Measurements from ENCODE around the gene PDGFA.
A peak's percentile ranks its signal among the peaks of the same experiment; 100 is the strongest.

Gene PDGFA

DNA sequence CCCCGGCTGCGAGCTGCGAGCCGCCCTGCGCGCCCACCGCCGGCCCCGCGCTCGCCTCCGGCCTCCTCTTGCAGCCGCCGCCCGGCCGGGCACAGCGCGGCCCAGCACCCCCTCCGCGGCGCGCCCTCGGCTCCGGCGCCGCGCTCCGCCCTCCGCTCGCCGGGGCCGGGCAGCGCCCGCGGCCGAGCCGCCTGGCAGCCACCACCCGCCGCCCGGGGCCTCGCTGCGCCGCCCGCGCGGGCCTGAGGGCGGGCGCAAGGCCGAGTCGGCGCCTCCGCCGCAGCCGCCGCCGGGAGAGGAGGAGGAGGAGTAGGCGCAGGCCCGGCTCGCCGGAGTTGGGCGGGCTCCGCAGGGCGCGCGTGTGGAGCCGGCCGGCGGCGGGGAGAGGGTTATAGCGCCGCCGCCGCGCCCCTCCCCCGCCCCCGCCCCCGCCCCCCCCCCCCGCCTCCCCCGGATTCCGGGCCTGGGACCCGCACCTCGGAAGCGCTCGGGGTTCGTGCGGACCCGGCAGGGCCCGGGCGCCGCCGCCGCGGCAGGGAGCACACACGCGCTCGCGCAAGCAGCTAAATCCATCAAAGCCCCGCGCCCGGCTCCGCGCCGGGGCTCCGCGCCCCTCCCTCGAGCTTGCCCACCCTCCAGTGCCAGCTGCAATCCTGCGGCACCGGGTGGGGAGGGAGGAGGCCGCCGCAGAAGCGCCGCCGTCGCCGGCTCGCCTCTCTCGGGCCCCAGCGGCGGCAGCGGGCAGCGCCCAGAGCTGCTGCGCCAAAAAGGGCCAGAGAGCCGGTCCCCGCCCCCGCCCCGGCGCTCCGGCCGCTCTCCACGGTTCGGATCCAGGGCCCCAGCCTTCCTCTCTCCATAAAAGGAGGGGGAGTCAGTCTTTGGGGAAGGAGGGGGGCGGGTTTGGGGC is at the start of gene PDGFA:
Gene PDGFA (minus strand): TSS at position 363 of the 907 bp plus-strand sequence. CDS start 845 bp downstream, outside the sequence.
- DNase-seq (peak; percentile 84), ATAC-seq (ENCODE audit: insufficient read depth, low read depth) (peak; percentile 57)
- H3K4me3 ChIP-seq (ENCODE audit: low read depth in 1 of 2, low read length in 2 of 2): peak within 1 kb of the TSS; percentile 98 to 100
- no peaks in the 10 kb centered on the region for H3K9me3 ChIP-seq (ENCODE audit: insufficient read depth, low read length, severe bottlenecking)
- TF ChIP-seq EZH2 (IDR thresholded peaks at IDR 0.05; ENCODE audit: borderline replicate concordance, low read depth, low read length, severe bottlenecking): no peak
- TF ChIP-seq, protein P1, sequence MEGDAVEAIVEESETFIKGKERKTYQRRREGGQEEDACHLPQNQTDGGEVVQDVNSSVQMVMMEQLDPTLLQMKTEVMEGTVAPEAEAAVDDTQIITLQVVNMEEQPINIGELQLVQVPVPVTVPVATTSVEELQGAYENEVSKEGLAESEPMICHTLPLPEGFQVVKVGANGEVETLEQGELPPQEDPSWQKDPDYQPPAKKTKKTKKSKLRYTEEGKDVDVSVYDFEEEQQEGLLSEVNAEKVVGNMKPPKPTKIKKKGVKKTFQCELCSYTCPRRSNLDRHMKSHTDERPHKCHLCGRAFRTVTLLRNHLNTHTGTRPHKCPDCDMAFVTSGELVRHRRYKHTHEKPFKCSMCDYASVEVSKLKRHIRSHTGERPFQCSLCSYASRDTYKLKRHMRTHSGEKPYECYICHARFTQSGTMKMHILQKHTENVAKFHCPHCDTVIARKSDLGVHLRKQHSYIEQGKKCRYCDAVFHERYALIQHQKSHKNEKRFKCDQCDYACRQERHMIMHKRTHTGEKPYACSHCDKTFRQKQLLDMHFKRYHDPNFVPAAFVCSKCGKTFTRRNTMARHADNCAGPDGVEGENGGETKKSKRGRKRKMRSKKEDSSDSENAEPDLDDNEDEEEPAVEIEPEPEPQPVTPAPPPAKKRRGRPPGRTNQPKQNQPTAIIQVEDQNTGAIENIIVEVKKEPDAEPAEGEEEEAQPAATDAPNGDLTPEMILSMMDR (IDR thresholded peaks at IDR 0.05; ENCODE audit: borderline replicate concordance, extremely low read depth, low read length, poor library complexity, severe bottlenecking): peak; percentile 33
- peaks cover 41% of the 10 kb centered on the region for H4K20me1 ChIP-seq (ENCODE audit: insufficient read depth, low read length)
- peaks cover 6% of the 10 kb centered on the region for H3K36me3 ChIP-seq (ENCODE audit: insufficient read depth, low read length)
- peaks cover 54% of the 10 kb centered on the region for H3K4me1 ChIP-seq (ENCODE audit: insufficient read depth, low read length)
- peaks cover 21% of the 10 kb centered on the region for H3K27me3 ChIP-seq (ENCODE audit: insufficient read depth, low read length, poor library complexity)
- H3K27ac ChIP-seq (ENCODE audit: low read length): peak within 1 kb of the TSS; percentile 82
- peak within 1 kb of the TSS; percentile 95 for H3K4me2 ChIP-seq (ENCODE audit: insufficient read depth, low read length)
- H3K9ac ChIP-seq (ENCODE audit: low read depth, low read length): peak within 1 kb of the TSS; percentile 92
- peaks cover 44% of the 10 kb centered on the region for H3K79me2 ChIP-seq (ENCODE audit: insufficient read depth, low read length)
- peak within 1 kb of the TSS; percentile 76 for H2AFZ ChIP-seq (ENCODE audit: low read depth, low read length)

DNA sequence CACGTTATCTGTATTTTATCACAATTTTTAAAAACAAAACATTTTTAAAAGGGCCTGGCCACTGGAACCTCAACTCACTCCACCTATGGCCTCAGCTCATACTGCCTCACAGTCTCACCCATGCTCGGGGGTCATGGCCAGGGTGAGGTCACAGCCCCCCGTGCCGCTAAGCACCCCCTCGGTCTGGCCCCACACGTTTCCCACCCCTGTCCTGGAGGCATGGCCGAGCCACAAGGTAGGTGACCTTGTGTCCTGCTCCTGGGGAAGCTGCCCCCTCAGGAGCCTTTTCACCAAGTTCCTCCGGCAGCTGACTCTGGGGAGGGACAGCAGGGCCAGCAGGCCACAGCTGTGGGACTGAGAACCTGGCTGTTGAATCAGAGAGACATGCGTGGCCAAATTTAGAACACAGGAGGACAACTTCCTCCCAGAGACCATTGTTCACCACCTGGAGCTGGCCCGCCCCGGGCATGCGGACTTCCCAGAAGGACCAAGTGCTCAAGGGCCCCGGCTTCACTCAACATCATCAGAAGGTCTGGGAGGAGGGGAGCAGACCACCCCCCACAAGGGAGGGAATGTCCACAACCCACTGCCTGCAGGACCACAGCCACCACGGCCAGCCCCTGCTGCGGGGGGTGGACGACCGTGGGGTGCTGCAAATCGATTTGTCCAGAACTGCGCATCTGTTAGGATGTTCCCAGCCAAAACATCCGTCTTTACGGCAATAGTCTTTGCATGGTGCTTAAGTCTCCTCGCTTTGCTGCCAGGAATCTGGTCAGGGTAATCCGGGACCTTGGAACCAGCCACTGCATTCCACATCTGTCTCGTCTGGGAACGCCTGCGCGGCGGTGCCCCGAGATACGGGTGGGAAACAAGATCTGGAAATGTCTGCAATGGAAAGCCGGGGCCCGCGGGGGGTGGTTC is 48.6 kb upstream of the PDGFA start:
- no peak overlapping the region for H3K4me3 ChIP-seq (ENCODE audit: low read depth in 1 of 2, low read length in 2 of 2)
- no peak overlapping the region for H3K9ac ChIP-seq (ENCODE audit: low read depth, low read length)
- H3K9me3 ChIP-seq (ENCODE audit: insufficient read depth, low read length, severe bottlenecking): no peaks in the 10 kb centered on the region
- peaks cover 39% of the 10 kb centered on the region for H3K36me3 ChIP-seq (ENCODE audit: insufficient read depth, low read length)
- H2AFZ ChIP-seq (ENCODE audit: low read depth, low read length): no peak overlapping the region
- H3K27me3 ChIP-seq (ENCODE audit: insufficient read depth, low read length, poor library complexity): no peaks in the 10 kb centered on the region
- DNase-seq (no peak), ATAC-seq (ENCODE audit: insufficient read depth, low read depth) (no peak)
- peaks cover 17% of the 10 kb centered on the region for H4K20me1 ChIP-seq (ENCODE audit: insufficient read depth, low read length)
- no peak overlapping the region for H3K4me2 ChIP-seq (ENCODE audit: insufficient read depth, low read length)
- no peaks in the 10 kb centered on the region for H3K4me1 ChIP-seq (ENCODE audit: insufficient read depth, low read length)
- no peak for TF ChIP-seq EZH2 (IDR thresholded peaks at IDR 0.05; ENCODE audit: borderline replicate concordance, low read depth, low read length, severe bottlenecking)
- TF ChIP-seq, protein P1 (IDR thresholded peaks at IDR 0.05; ENCODE audit: borderline replicate concordance, extremely low read depth, low read length, poor library complexity, severe bottlenecking): no peak
- no peak overlapping the region for H3K27ac ChIP-seq (ENCODE audit: low read length)
- peaks cover 8% of the 10 kb centered on the region for H3K79me2 ChIP-seq (ENCODE audit: insufficient read depth, low read length)

DNA sequence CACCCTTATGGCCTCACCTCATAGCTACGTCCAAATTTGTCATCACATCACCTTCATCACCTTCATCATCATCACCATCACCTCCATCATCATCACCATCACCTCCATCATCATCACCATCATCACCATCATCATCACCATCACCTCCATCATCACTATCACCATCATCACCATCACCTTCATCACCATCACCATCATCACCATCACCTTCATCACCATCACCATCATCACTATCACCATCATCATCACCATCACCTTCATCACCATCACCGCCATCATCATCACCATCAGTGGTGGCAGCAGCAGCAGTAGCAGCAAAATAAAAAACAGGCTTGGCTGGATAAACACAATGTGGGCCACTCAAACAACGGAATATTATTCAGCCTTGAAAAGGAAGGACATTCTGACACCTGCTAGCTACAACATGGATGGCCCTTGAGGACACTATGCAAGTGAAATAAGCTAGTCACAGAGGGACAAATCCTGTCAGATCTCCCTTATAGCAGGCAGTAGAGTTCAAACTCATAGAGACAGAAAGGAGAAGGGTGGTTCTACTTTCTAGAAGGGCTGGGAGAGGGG is 47.7 kb upstream of the PDGFA start:
- TF ChIP-seq, protein P1 (IDR thresholded peaks at IDR 0.05; ENCODE audit: borderline replicate concordance, extremely low read depth, low read length, poor library complexity, severe bottlenecking): no peak
- TF ChIP-seq EZH2 (IDR thresholded peaks at IDR 0.05; ENCODE audit: borderline replicate concordance, low read depth, low read length, severe bottlenecking): no peak
- Histone ChIP-seq H3K27me3 (ENCODE audit: insufficient read depth, low read length, poor library complexity) (no peaks in the 10 kb centered on the region), H3K4me3 (ENCODE audit: low read depth in 1 of 2, low read length in 2 of 2) (no peak overlapping the region), H4K20me1 (ENCODE audit: insufficient read depth, low read length) (peaks cover 25% of the 10 kb centered on the region), H3K4me2 (ENCODE audit: insufficient read depth, low read length) (no peak overlapping the region), H3K36me3 (ENCODE audit: insufficient read depth, low read length) (peaks cover 41% of the 10 kb centered on the region), H3K9ac (ENCODE audit: low read depth, low read length) (no peak overlapping the region), H3K4me1 (ENCODE audit: insufficient read depth, low read length) (no peaks in the 10 kb centered on the region; the same call in 1 of the 2 replicates), H3K27ac (ENCODE audit: low read length) (no peak overlapping the region), H3K9me3 (ENCODE audit: insufficient read depth, low read length, severe bottlenecking) (no peaks in the 10 kb centered on the region), H3K79me2 (ENCODE audit: insufficient read depth, low read length) (peaks cover 8% of the 10 kb centered on the region), H2AFZ (ENCODE audit: low read depth, low read length) (no peak overlapping the region)
- DNase-seq: no peak
- no peak for ATAC-seq (ENCODE audit: insufficient read depth, low read depth)
